ENCODE measurements around the gene STK11IP.
A peak's percentile ranks its signal among the peaks of the same experiment; 100 is the strongest.

Gene STK11IP

GRCh38 chr2:219641390-219642068 lies 43.9 kb downstream of the STK11IP start:
- H3K27me3 ChIP-seq (ENCODE audit: low read length): no peaks in the 10 kb centered on the region
- no peak overlapping the region for H3K4me3 ChIP-seq (ENCODE audit: insufficient read depth, low read length, poor library complexity, severe bottlenecking)
- TF ChIP-seq EZH2phosphoT487 (conservative IDR thresholded peaks at IDR 0.05; ENCODE audit: low read length) (no peak), CTCF (IDR thresholded peaks at IDR 0.05; ENCODE audit: insufficient read depth, low read length, poor library complexity, severe bottlenecking) (no peak)
- H3K9me3 ChIP-seq (ENCODE audit: insufficient read depth, low read length): no peaks in the 10 kb centered on the region
- no peak overlapping the region for H3K27ac ChIP-seq (ENCODE audit: low read depth, low read length)
- no peak overlapping the region for H3K4me2 ChIP-seq (ENCODE audit: low read depth, low read length, poor library complexity, severe bottlenecking)
- no peaks in the 10 kb centered on the region for H3F3A ChIP-seq (ENCODE audit: insufficient read depth)
- H3K9me2 ChIP-seq (replicated peaks; ENCODE audit: insufficient read depth, low read length): no peaks in the 10 kb centered on the region
- no peaks in the 10 kb centered on the region for H4K20me1 ChIP-seq (ENCODE audit: low read depth, low read length)
- no peak overlapping the region for H3K9ac ChIP-seq (ENCODE audit: low read length)
- no peaks in the 10 kb centered on the region for H3K36me3 ChIP-seq (ENCODE audit: low read length)
- H3K79me2 ChIP-seq (ENCODE audit: insufficient read depth, low read length): no peaks in the 10 kb centered on the region
- H2AFZ ChIP-seq (ENCODE audit: low read depth, low read length, severe bottlenecking): no peak overlapping the region

GRCh38 chr2:219642069-219642454 lies 44.4 kb downstream of the STK11IP start:
- no peak overlapping the region for H3K4me2 ChIP-seq (ENCODE audit: low read depth, low read length, poor library complexity, severe bottlenecking)
- no peak overlapping the region for H3K4me3 ChIP-seq (ENCODE audit: insufficient read depth, low read length, poor library complexity, severe bottlenecking)
- TF ChIP-seq EZH2phosphoT487 (conservative IDR thresholded peaks at IDR 0.05; ENCODE audit: low read length) (no peak), CTCF (IDR thresholded peaks at IDR 0.05; ENCODE audit: insufficient read depth, low read length, poor library complexity, severe bottlenecking) (no peak)
- no peaks in the 10 kb centered on the region for H3K27me3 ChIP-seq (ENCODE audit: low read length)
- no peaks in the 10 kb centered on the region for H3K36me3 ChIP-seq (ENCODE audit: low read length)
- H3K9me2 ChIP-seq (replicated peaks; ENCODE audit: insufficient read depth, low read length): no peaks in the 10 kb centered on the region
- H4K20me1 ChIP-seq (ENCODE audit: low read depth, low read length): no peaks in the 10 kb centered on the region
- H3K27ac ChIP-seq (ENCODE audit: low read depth, low read length): no peak overlapping the region
- no peaks in the 10 kb centered on the region for H3K9me3 ChIP-seq (ENCODE audit: insufficient read depth, low read length)
- H3K9ac ChIP-seq (ENCODE audit: low read length): no peak overlapping the region
- no peak overlapping the region for H2AFZ ChIP-seq (ENCODE audit: low read depth, low read length, severe bottlenecking)
- no peaks in the 10 kb centered on the region for H3K79me2 ChIP-seq (ENCODE audit: insufficient read depth, low read length)
- H3F3A ChIP-seq (ENCODE audit: insufficient read depth): no peaks in the 10 kb centered on the region

GRCh38 chr2:219642465-219643083 lies 44.9 kb downstream of the STK11IP start:
- H3K4me2 ChIP-seq (ENCODE audit: low read depth, low read length, poor library complexity, severe bottlenecking): peak overlapping the region; percentile 41
- no peaks in the 10 kb centered on the region for H3K9me2 ChIP-seq (replicated peaks; ENCODE audit: insufficient read depth, low read length)
- no peaks in the 10 kb centered on the region for H3F3A ChIP-seq (ENCODE audit: insufficient read depth)
- peak; percentile 97 for TF ChIP-seq CTCF (IDR thresholded peaks at IDR 0.05; ENCODE audit: insufficient read depth, low read length, poor library complexity, severe bottlenecking)
- no peak for TF ChIP-seq EZH2phosphoT487 (conservative IDR thresholded peaks at IDR 0.05; ENCODE audit: low read length)
- H3K27me3 ChIP-seq (ENCODE audit: low read length): no peaks in the 10 kb centered on the region
- H2AFZ ChIP-seq (ENCODE audit: low read depth, low read length, severe bottlenecking): peak overlapping the region; percentile 90
- no peaks in the 10 kb centered on the region for H3K79me2 ChIP-seq (ENCODE audit: insufficient read depth, low read length)
- no peak overlapping the region for H3K27ac ChIP-seq (ENCODE audit: low read depth, low read length)
- H3K9ac ChIP-seq (ENCODE audit: low read length): peak overlapping the region; percentile 30; the same call in 1 of the 2 replicates
- no peaks in the 10 kb centered on the region for H3K9me3 ChIP-seq (ENCODE audit: insufficient read depth, low read length)
- H3K4me3 ChIP-seq (ENCODE audit: insufficient read depth, low read length, poor library complexity, severe bottlenecking): no peak overlapping the region
- H4K20me1 ChIP-seq (ENCODE audit: low read depth, low read length): no peaks in the 10 kb centered on the region
- no peaks in the 10 kb centered on the region for H3K36me3 ChIP-seq (ENCODE audit: low read length)
